ENCODE results near the gene HDAC8.

Gene HDAC8

DNA sequence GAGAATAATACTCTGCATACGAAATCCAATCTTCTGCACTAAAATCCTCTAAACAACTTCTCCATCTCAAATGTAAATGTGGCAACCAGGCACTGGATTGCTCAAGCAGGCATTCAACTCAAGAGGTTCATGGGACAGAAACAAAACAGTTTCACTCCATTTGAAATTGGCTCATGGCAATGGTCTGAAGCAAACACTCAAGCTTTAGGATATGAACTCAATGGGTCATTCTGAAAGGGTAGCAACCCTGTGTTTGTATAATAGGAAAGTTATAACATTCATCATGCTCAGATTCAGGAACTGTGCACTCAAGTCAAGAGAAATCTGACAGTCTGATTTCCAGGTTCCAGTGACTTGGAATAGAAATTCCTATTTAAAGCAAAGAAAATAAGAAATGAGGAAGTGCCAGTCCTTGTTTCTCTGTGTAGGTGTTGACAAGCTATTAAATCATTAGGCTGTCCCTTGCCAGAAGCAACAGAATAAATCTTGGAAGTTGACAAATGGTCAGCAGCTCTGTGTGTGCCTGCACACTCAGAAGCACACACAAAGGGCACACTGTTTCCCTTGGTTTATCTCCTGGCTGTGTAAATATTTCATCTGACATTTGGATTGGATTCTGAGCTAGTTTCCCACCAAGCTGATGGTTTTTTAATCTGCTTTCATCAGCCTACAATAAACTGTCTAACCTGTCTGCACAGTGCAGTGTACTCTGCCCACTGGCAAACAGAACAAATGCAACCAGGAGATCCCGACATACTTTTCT, 191.0 kb downstream of the HDAC8 start:
- TF ChIP-seq, protein P1, sequence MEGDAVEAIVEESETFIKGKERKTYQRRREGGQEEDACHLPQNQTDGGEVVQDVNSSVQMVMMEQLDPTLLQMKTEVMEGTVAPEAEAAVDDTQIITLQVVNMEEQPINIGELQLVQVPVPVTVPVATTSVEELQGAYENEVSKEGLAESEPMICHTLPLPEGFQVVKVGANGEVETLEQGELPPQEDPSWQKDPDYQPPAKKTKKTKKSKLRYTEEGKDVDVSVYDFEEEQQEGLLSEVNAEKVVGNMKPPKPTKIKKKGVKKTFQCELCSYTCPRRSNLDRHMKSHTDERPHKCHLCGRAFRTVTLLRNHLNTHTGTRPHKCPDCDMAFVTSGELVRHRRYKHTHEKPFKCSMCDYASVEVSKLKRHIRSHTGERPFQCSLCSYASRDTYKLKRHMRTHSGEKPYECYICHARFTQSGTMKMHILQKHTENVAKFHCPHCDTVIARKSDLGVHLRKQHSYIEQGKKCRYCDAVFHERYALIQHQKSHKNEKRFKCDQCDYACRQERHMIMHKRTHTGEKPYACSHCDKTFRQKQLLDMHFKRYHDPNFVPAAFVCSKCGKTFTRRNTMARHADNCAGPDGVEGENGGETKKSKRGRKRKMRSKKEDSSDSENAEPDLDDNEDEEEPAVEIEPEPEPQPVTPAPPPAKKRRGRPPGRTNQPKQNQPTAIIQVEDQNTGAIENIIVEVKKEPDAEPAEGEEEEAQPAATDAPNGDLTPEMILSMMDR (IDR thresholded peaks at IDR 0.05; ENCODE audit: insufficient read depth, low read depth, low read length, missing control alignments): no peak
- no peak overlapping the region for H3K4me3 ChIP-seq (ENCODE audit: low read depth, low read length)
- DNase-seq (ENCODE audit: low read depth): no peak

DNA sequence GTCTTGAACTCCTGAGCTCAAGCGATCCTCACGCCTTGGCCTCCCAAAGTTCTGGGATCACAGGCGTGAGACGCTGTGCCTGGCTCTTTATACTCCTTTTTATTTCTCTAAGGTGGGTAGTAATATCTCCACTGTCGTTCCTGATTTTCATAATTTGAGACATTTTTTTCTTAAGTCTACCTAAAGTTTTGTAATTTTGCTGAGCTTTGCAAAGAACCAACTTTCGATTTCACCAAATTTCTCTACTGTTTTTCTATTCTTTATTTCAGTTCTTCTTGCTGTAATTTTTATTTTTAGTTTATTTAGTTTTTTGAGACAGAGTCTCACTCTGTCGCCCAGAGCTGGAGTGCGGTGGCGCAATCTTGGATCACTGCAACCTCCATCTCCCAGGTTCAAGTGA, 196.5 kb downstream of the HDAC8 start:
- TF ChIP-seq, protein P1 (IDR thresholded peaks at IDR 0.05; ENCODE audit: insufficient read depth, low read depth, low read length, missing control alignments): no peak
- H3K4me3 ChIP-seq (ENCODE audit: low read depth, low read length): no peak overlapping the region
- no peak for DNase-seq (ENCODE audit: low read depth)

DNA sequence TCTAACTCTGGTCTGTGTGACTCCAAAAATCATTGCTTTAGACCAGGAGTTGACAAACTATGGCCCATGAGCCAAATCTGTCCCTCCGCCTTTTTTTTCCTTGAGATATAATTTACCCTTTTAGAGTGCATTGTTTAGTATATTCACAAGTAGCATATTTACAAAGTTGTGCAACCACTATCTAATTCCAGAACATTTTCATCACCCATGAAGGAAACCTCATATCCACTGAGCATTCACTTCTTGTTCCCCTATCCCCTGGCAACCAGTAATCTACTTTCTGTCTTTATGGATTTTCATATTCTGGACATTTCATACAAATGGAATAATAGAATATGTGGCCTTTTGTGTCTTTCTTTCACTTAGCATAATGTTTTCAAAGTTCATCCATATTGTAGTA, 199.5 kb downstream of the HDAC8 start:
- DNase-seq (ENCODE audit: low read depth): no peak
- no peak overlapping the region for H3K4me3 ChIP-seq (ENCODE audit: low read depth, low read length)
- TF ChIP-seq, protein P1 (IDR thresholded peaks at IDR 0.05; ENCODE audit: insufficient read depth, low read depth, low read length, missing control alignments): no peak

DNA sequence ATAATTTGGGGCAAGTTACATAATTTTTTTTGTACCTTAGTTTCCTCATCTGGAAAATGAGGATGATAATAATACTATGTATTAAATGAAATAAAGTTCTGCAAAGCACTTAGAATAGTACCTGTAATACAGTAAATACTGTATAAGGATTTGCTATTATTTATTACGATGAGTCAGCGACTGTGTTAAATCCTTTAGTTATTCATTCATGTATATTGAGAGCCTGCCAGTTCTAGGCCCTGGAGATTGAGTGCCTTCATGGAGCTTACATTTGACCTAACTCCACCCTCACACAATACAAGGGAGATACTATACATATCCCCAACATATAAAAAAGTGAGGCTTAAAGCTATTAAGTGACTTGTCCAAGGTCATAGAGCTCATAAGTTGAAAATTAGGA, 199.9 kb downstream of the HDAC8 start:
- no peak for DNase-seq (ENCODE audit: low read depth)
- TF ChIP-seq, protein P1 (IDR thresholded peaks at IDR 0.05; ENCODE audit: insufficient read depth, low read depth, low read length, missing control alignments): no peak
- no peak overlapping the region for H3K4me3 ChIP-seq (ENCODE audit: low read depth, low read length)

DNA sequence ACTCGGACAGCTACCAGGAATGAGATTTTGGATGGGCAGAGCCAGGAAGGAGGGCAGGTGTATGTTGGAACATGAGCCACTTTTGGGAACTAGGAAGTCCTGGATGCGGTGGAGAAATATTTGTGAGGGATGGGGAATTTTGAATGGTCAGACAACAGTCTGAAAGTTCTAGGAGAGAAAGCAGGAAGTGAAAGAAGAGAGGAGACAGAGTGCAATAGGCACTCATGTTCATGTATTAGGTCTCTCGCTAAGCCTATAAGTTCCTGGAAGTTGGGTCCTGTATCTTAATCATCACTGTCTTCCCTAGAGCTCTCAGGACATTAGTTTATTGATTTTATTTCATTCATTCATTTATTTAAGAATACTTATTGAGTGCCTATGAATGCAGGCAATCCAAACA, 201.2 kb downstream of the HDAC8 start:
- TF ChIP-seq, protein P1 (IDR thresholded peaks at IDR 0.05; ENCODE audit: insufficient read depth, low read depth, low read length, missing control alignments): no peak
- no peak for DNase-seq (ENCODE audit: low read depth)
- H3K4me3 ChIP-seq (ENCODE audit: low read depth, low read length): no peak overlapping the region

DNA sequence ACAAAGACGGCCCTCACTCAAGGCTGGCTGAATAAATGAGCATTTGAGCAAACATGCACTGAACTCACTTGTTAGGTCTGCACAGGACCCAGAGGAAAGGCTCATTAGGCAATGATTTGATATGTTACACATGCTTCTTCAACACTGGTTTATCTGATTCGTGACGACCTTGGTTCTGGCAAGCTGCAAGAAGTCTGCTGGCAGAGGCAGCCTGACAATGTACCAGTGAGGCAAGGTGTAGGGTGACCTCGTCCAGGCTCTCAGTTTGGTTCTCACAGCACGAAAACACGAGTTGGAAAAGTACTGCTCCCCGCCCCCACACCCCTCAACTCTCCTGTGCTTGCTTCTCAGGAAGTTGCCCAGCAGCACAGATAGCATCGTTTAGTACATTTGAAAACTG, 203.8 kb downstream of the HDAC8 start:
- DNase-seq (ENCODE audit: low read depth): no peak
- no peak overlapping the region for H3K4me3 ChIP-seq (ENCODE audit: low read depth, low read length)
- TF ChIP-seq, protein P1 (IDR thresholded peaks at IDR 0.05; ENCODE audit: insufficient read depth, low read depth, low read length, missing control alignments): no peak

DNA sequence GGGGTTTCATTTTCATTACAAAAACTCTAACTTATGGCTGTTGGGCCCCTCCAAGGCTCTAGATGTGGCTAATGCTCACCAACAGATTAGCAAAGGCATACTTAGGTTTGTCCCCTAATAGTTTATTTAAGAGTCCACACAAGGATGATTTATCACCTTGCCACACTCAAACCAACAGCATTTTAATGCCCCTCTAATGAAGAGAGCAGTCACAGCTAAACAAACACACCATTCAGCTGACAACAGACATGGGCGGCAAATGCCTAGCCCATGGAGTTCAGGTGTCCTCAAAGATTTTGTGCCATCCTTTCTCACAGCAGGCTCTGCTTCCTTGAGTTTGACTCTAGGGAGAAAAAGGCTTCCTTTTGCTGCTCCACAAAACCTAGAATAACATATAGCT, 205.1 kb downstream of the HDAC8 start:
- DNase-seq (ENCODE audit: low read depth): no peak
- TF ChIP-seq, protein P1 (IDR thresholded peaks at IDR 0.05; ENCODE audit: insufficient read depth, low read depth, low read length, missing control alignments): no peak
- no peak overlapping the region for H3K4me3 ChIP-seq (ENCODE audit: low read depth, low read length)

Data from GM12865 (cell line).